H9 (cell line): ENCODE data around the gene DOCK9. TPM values are rescaled to one million over a fixed set of nuclear protein-coding genes. Genes with fewer than 3 reads are reported as not detected.

Experiments
- DNase-seq: peaks from one replicate; pipeline ENCODE4 v3.0.0-alpha.2; 2017
- H2AFZ ChIP-seq: one replicate; pipeline ENCODE4 v1.6.1; 2013; ENCODE audit warnings: mild to moderate bottlenecking, low read length, control low read depth, moderate library complexity
- H2AK5ac ChIP-seq: 2 replicates; pipeline ENCODE4 v1.6.1; 2013; ENCODE audit warnings: low read length, control low read depth, mixed read lengths; ENCODE audit not compliant: insufficient read length
- H2BK120ac ChIP-seq: one replicate; pipeline ENCODE4 v1.6.1; 2013; ENCODE audit warnings: low read depth, mild to moderate bottlenecking, low read length, control low read depth, inconsistent platforms; ENCODE audit not compliant: poor library complexity, severe bottlenecking
- H2BK12ac ChIP-seq: 2 replicates; pipeline ENCODE4 v1.6.1; 2013; ENCODE audit warnings: low read length, control low read depth, mixed read lengths, low read depth; ENCODE audit not compliant: insufficient read length
- H2BK15ac ChIP-seq: 2 replicates; pipeline ENCODE4 v1.6.1; 2013; ENCODE audit warnings: low read depth, low read length, control low read depth
- H2BK20ac ChIP-seq: one replicate; pipeline ENCODE4 v1.6.1; 2013; ENCODE audit warnings: low read depth, mild to moderate bottlenecking, low read length, control low read depth, inconsistent platforms; ENCODE audit not compliant: poor library complexity, severe bottlenecking
- H2BK5ac ChIP-seq: 2 replicates; pipeline ENCODE4 v1.6.1; 2013; ENCODE audit warnings: low read length, control low read depth, mixed read lengths; ENCODE audit not compliant: insufficient read length
- H3K14ac ChIP-seq: 2 replicates; pipeline ENCODE4 v1.6.1; 2013; ENCODE audit warnings: low read length, control low read depth; ENCODE audit not compliant: insufficient read depth
- H3K18ac ChIP-seq: 2 replicates; pipeline ENCODE4 v1.6.1; 2013; ENCODE audit warnings: low read depth, mild to moderate bottlenecking, mixed read lengths, low read length, control low read depth; ENCODE audit not compliant: insufficient read length
- H3K23ac ChIP-seq: 2 replicates; pipeline ENCODE4 v1.6.1; 2013; ENCODE audit warnings: low read length, control low read depth, mixed read lengths, low read depth; ENCODE audit not compliant: insufficient read length
- H3K23me2 ChIP-seq: 2 replicates; pipeline ENCODE4 v1.6.1; 2013; ENCODE audit warnings: low read depth, mild to moderate bottlenecking, mixed read lengths, low read length, control low read depth; ENCODE audit not compliant: insufficient read length, poor library complexity, severe bottlenecking
- H3K27ac ChIP-seq: 2 replicates; pipeline ENCODE4 v1.5.1; 2013; ENCODE audit warnings: low read length, control low read depth, mixed read lengths, low read depth; ENCODE audit not compliant: insufficient read length
- H3K27me3 ChIP-seq: 2 replicates; pipeline ENCODE4 v1.6.1; 2013; ENCODE audit warnings: low read length, control low read depth, inconsistent platforms; ENCODE audit not compliant: insufficient read depth
- H3K4ac ChIP-seq: 2 replicates; pipeline ENCODE4 v1.6.1; 2013; ENCODE audit warnings: low read depth, mild to moderate bottlenecking, control low read depth, inconsistent platforms, low read length, moderate library complexity
- H3K4me1 ChIP-seq: 2 replicates; pipeline ENCODE4 v1.6.1; 2013; ENCODE audit warnings: low read length, control low read depth, inconsistent platforms; ENCODE audit not compliant: insufficient read depth
- H3K4me2 ChIP-seq: 2 replicates; pipeline ENCODE4 v1.6.1; 2013; ENCODE audit warnings: low read length, control low read depth, mixed read lengths; ENCODE audit not compliant: insufficient read length, insufficient read depth
- H3K56ac ChIP-seq: 2 replicates; pipeline ENCODE4 v1.6.1; 2013; ENCODE audit warnings: low read depth, mild to moderate bottlenecking, mixed read lengths, low read length, control low read depth; ENCODE audit not compliant: insufficient read length
- H3K79me1 ChIP-seq: 2 replicates; pipeline ENCODE4 v1.6.1; 2013; ENCODE audit warnings: low read depth, mild to moderate bottlenecking, moderate library complexity, low read length, control low read depth, inconsistent platforms; ENCODE audit not compliant: insufficient read depth, poor library complexity, severe bottlenecking
- H3K79me2 ChIP-seq: 2 replicates; pipeline ENCODE4 v1.6.1; 2013; ENCODE audit warnings: low read length, control low read depth, inconsistent platforms; ENCODE audit not compliant: insufficient read depth
- H3K9ac ChIP-seq: 2 replicates; pipeline ENCODE4 v1.6.1; 2013; ENCODE audit warnings: low read length, control low read depth, mixed read lengths; ENCODE audit not compliant: insufficient read length; ENCODE audit errors: extremely low read depth
- H3K9me3 ChIP-seq: one replicate; pipeline ENCODE4 v1.6.1; 2013; ENCODE audit warnings: low read depth, low read length, inconsistent platforms; ENCODE audit not compliant: control insufficient read depth
- H3T11ph ChIP-seq: one replicate; pipeline ENCODE4 v1.6.1; 2013; ENCODE audit warnings: mild to moderate bottlenecking, low read length, control low read depth, inconsistent platforms
- H4K20me1 ChIP-seq: one replicate; pipeline ENCODE4 v1.6.1; 2013; ENCODE audit not compliant: control insufficient read depth, insufficient read length, insufficient read depth
- H4K5ac ChIP-seq: 2 replicates; pipeline ENCODE4 v1.6.1; 2013; ENCODE audit warnings: low read depth, mild to moderate bottlenecking, mixed read lengths, low read length, control low read depth; ENCODE audit not compliant: insufficient read length
- H4K8ac ChIP-seq: replicated peaks from 2 replicates; pipeline ENCODE4 v1.6.1; 2013; ENCODE audit warnings: low read length, control low read depth, mixed read lengths, low read depth; ENCODE audit not compliant: insufficient read length
- H4K91ac ChIP-seq: 2 replicates; pipeline ENCODE4 v1.6.1; 2013; ENCODE audit warnings: low read depth, mild to moderate bottlenecking, moderate library complexity, mixed read lengths, low read length, control low read depth; ENCODE audit not compliant: insufficient read length
- H3K27ac Mint-ChIP-seq, 3 experiments: 2 replicates in 2 of 3; 3 replicates in 1 of 3; pipeline ENCODE4 v1.8.0; 2020 to 2021; ENCODE audit warnings: mixed read lengths in 3 of 3, mild to moderate bottlenecking in 1 of 3, moderate library complexity in 1 of 3
- H3K27me3 Mint-ChIP-seq: 2 replicates; pipeline ENCODE4 v1.8.0; 2021; ENCODE audit warnings: low read depth, mild to moderate bottlenecking, moderate library complexity, mixed read lengths
- H3K36me3 Mint-ChIP-seq, 3 experiments: 2 replicates in 2 of 3; 3 replicates in 1 of 3; pipeline ENCODE4 v1.8.0; 2020 to 2021; ENCODE audit warnings: low read depth in 3 of 3, mixed read lengths in 3 of 3; ENCODE audit not compliant: insufficient read depth in 1 of 3
- H3K4me1 Mint-ChIP-seq, 2 experiments: 2 replicates each; pipeline ENCODE4 v1.8.0; 2020; ENCODE audit warnings: mixed read lengths in 2 of 2
- H3K4me3 Mint-ChIP-seq, 2 experiments: 2 replicates in 1 of 2; 3 replicates in 1 of 2; pipeline ENCODE4 v1.8.0; 2020 to 2021; ENCODE audit warnings: mild to moderate bottlenecking in 2 of 2, mixed read lengths in 2 of 2, moderate library complexity in 1 of 2
- H3K9me3 Mint-ChIP-seq, 2 experiments: 2 replicates in 1 of 2; 3 replicates in 1 of 2; pipeline ENCODE4 v1.8.0; 2020; ENCODE audit warnings: mild to moderate bottlenecking in 2 of 2, mixed read lengths in 2 of 2, moderate library complexity in 1 of 2
- CTCF ChIP-seq: fragments of 200-600 bp; sonication (generic); conservative IDR thresholded peaks from 3 replicates; pipeline ENCODE4 v1.8.0; 2021; ENCODE audit warnings: antibody characterized with exemption, mild to moderate bottlenecking
- WGBS: extraction: QIAGEN DNeasy Blood & Tissue Kit; methylation state at CpG from one replicate; pipeline ENCODE4 v1.1.7; 2013; ENCODE audit warnings: missing lambda C conversion rate, low lambda C conversion rate, mixed read lengths; ENCODE audit not compliant: insufficient read length; ENCODE audit errors: extremely low coverage; 5-methylcytosine and 5-hydroxymethylcytosine counted together
- total RNA-seq: library from RNA; stranded (reverse); gene quantifications from 2 replicates; pipeline ENCODE4 v1.2.1, GENCODE V29; 2021

DOCK9 gene
- total RNA-seq, 1 experiment from 2014 or later = 23.0 TPM

GRCh38 chr13:98765996-98766519, 211.8 kb downstream of the DOCK9 start:
- Histone ChIP-seq H3K23me2 (no peaks in the 10 kb centered on the region), H3K27me3 (no peaks in the 10 kb centered on the region), H3K79me1 (no peaks in the 10 kb centered on the region), H2AK5ac (no peak overlapping the region), H2BK12ac (no peak overlapping the region), H3K9me3 (no peaks in the 10 kb centered on the region), H3K14ac (no peak overlapping the region), H4K8ac (no peak overlapping the region), H3K4ac (no peak overlapping the region), H3K18ac (no peak overlapping the region), H3K23ac (no peak overlapping the region), H2BK15ac (no peak overlapping the region), H3K9ac (no peak overlapping the region), H2BK20ac (no peak overlapping the region), H3K4me2 (no peak overlapping the region), H4K5ac (no peak overlapping the region), H3K4me1 (peaks cover 4% of the 10 kb centered on the region; the same call in 1 of the 2 replicates), H2AFZ (no peak overlapping the region), H3K79me2 (no peaks in the 10 kb centered on the region), H3K27ac (no peak overlapping the region), H3T11ph (no peak overlapping the region), H2BK120ac (no peak overlapping the region), H2BK5ac (no peak overlapping the region), H3K56ac (no peak overlapping the region), H4K91ac (no peak overlapping the region), H4K20me1 (no peaks in the 10 kb centered on the region)
- Mint-ChIP-seq H3K27me3 (peaks cover 3% of the 10 kb centered on the region), H3K27ac (no peak overlapping the region), H3K9me3 (no peaks in the 10 kb centered on the region), H3K4me3 (no peak overlapping the region), H3K36me3 (no peaks in the 10 kb centered on the region), H3K4me1 (peaks cover 15 to 18% of the 10 kb centered on the region in 2 experiments)
- no peak for DNase-seq
- no CpG with 5 or more reads among the region's 8 CpGs for WGBS
- no peak for TF ChIP-seq CTCF
